Breast epithelium (tissue), 4 donors: ENCODE results near the gene TXNRD1. TPM values are rescaled to one million over a fixed set of nuclear protein-coding genes. Genes with fewer than 3 reads are reported as not detected.
"Not testable (repeated sequence)": the region's sequence is repeated elsewhere in the genome, so short reads cannot be mapped to it uniquely, and the experiment has no call there.

ENCODE experiments used
- DNase-seq, 2 donors: peaks; one replicate each; pipeline ENCODE4 v3.0.0-alpha.2; 2019; ENCODE audit warnings: low spot score in 2 of 2
- H3K27ac ChIP-seq, 2 donors: fragments of 200-600 bp; sonication (generic) in 1 of 2; one replicate each; pipeline ENCODE4 v1.5.1; 2016 to 2019; ENCODE audit warnings: mild to moderate bottlenecking in 1 of 2
- H3K27me3 ChIP-seq, 2 donors: fragments of 200-600 bp; sonication (generic) in 1 of 2; one replicate each; pipeline versions ENCODE4 v1.5.1 to v1.6.0; 2017 to 2019; ENCODE audit warnings: control low read depth in 1 of 2, mild to moderate bottlenecking in 1 of 2
- H3K36me3 ChIP-seq: fragments of 200-600 bp; one replicate; pipeline ENCODE4 v1.5.1; 2019
- H3K4me1 ChIP-seq, 2 donors: fragments of 200-600 bp; sonication (generic); one replicate each; pipeline ENCODE4 v1.5.1; 2016 to 2019; ENCODE audit warnings: control low read depth in 1 of 2
- H3K4me3 ChIP-seq, 3 donors: fragments of 200-600 bp; sonication (generic); 1 replicate in 2 of 3; 2 replicates in 1 of 3; pipeline ENCODE4 v1.5.1; 2016 to 2019; ENCODE audit warnings: mild to moderate bottlenecking in 3 of 3, moderate library complexity in 2 of 3
- H3K9me3 ChIP-seq, 2 donors: fragments of 200-600 bp; sonication (generic) in 1 of 2; one replicate each; pipeline ENCODE4 v1.5.1; 2016 to 2019; ENCODE audit warnings: control low read depth in 1 of 2
- POLR2A ChIP-seq: fragments of 450-650 bp; IDR thresholded peaks from one replicate; pipeline ENCODE4 v1.6.1; 2016; ENCODE audit warnings: antibody characterized with exemption, mild to moderate bottlenecking, moderate library complexity
- POLR2AphosphoS5 ChIP-seq, 3 donors: sonication (generic); formaldehyde crosslinking; IDR thresholded peaks; one replicate each; pipeline ENCODE4 v1.6.1; 2017; ENCODE audit warnings: antibody characterized with exemption in 3 of 3
- intact Hi-C: fragments of 100-400 bp; cut with DNase I; formaldehyde crosslinking; loops from one replicate; pipeline ENCODE4 v1.15.1; 2023; ENCODE audit warnings: low total_unique reads
- total RNA-seq, 3 donors: library from RNA; depleted of rRNA; stranded (reverse); fragments of >200 nt; gene quantifications; one replicate each; pipeline ENCODE4 v1.1.0, GENCODE V29; 2016
- TF ChIP-seq, protein P1 (sequence below), 3 donors: fragments of 450-650 bp; IDR thresholded peaks; one replicate each; pipeline ENCODE4 v1.5.1; 2016 to 2017; ENCODE audit warnings: antibody characterized with exemption in 3 of 3, mild to moderate bottlenecking in 3 of 3, moderate library complexity in 3 of 3

Gene TXNRD1
- total RNA-seq, 3 donors from 2014 or later, result 60.2 to 137 (median 103) TPM

GRCh38 chr12:104171785-104172569, 43.6 kb upstream of the TXNRD1 start:
- Histone ChIP-seq H3K9me3 (no peaks in the 10 kb centered on the region), H3K4me3 (no peak overlapping the region), H3K27me3 (no peaks in the 10 kb centered on the region), H3K36me3 (no peaks in the 10 kb centered on the region), H3K27ac (no peak overlapping the region), H3K4me1 (peaks cover 0 to 1% of the 10 kb centered on the region in 2 donors)
- intact Hi-C loops, result no loop called here
- TF ChIP-seq POLR2A (no peak), POLR2AphosphoS5 (IDR thresholded peaks at IDR 0.05) (no peak)
- TF ChIP-seq, protein P1, sequence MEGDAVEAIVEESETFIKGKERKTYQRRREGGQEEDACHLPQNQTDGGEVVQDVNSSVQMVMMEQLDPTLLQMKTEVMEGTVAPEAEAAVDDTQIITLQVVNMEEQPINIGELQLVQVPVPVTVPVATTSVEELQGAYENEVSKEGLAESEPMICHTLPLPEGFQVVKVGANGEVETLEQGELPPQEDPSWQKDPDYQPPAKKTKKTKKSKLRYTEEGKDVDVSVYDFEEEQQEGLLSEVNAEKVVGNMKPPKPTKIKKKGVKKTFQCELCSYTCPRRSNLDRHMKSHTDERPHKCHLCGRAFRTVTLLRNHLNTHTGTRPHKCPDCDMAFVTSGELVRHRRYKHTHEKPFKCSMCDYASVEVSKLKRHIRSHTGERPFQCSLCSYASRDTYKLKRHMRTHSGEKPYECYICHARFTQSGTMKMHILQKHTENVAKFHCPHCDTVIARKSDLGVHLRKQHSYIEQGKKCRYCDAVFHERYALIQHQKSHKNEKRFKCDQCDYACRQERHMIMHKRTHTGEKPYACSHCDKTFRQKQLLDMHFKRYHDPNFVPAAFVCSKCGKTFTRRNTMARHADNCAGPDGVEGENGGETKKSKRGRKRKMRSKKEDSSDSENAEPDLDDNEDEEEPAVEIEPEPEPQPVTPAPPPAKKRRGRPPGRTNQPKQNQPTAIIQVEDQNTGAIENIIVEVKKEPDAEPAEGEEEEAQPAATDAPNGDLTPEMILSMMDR (IDR thresholded peaks at IDR 0.05), result no peak
- DNase-seq, result no peak

DNA sequence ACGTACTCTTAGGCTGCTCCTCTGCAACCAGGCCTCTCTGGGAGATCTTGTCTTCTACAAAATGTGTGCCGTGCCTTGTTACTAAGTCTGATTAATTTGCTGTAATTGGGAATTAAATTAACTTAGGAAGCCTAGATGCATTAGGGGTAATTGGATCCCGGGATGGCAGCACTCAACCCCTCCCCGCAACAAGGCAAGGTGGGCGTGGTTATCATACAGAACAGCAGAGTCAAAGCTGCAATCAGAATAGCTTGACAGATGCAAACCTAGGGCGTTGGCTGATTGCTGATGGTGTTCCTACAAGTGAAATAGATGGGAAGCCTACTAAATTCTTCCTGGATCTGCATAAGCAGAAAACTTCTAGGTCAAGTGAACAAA, 43.0 kb upstream of the TXNRD1 start:
- Histone ChIP-seq H3K27me3 (no peaks in the 10 kb centered on the region), H3K36me3 (no peaks in the 10 kb centered on the region), H3K4me1 (peaks cover 0 to 4% of the 10 kb centered on the region in 2 donors), H3K4me3 (no peak overlapping the region), H3K9me3 (no peaks in the 10 kb centered on the region), H3K27ac (no peak overlapping the region)
- no peak for DNase-seq
- intact Hi-C loops, result no loop called here
- TF ChIP-seq, protein P1 (IDR thresholded peaks at IDR 0.05), result no peak
- TF ChIP-seq POLR2A (no peak), POLR2AphosphoS5 (IDR thresholded peaks at IDR 0.05) (no peak)

DNA sequence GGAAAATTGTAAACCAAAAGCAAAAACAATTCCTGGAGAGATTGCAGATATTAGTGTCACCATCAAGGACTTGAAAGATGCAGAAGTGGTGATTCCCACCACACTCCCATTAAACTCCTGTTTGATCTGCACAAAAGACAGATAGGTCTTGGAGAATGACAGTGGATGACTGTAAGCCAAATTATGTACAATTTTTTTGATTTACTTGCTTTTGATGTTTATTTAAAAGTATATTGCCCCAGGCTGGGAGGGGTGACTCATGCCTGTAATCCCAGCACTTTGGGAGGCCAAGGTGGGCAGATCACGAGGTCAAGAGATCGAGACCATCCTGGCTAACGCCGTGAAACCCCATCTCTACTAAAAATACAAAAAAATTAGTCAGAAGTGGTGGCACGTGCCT, 41.8 kb upstream of the TXNRD1 start:
- H3K27me3 ChIP-seq, H3K4me3 ChIP-seq, H3K27ac ChIP-seq, H3K9me3 ChIP-seq, intact Hi-C loops, H3K36me3 ChIP-seq, DNase-seq: not testable (repeated sequence)
- H3K4me1 ChIP-seq, result peaks cover 10 to 14% of the 10 kb centered on the region in 2 donors

DNA sequence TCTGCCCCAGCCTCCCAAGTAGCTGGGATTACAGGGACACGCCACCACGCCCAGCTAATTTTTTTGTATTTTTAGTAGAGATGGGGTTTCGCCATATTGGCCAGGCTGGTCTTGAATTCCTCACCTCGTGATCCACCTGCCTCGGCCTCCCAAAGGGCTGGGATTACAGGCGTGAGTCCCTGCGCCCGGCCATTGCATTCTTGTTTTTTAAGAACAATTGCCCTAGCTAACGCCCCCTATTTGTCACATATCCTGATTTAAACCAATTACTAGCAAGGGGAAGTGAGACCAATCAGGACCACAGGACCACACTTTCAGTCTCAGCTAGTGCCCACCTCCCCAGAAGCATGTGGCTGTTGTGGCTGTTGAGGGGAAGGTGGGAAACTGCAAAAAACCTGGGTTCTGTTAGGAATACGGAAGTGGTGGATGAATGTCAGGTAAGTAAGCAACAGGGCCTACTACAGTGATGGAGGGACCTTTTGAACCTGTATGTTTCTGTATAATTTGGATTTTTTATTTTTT, 39.8 kb upstream of the TXNRD1 start:
- H3K27me3 ChIP-seq, result no peaks in the 10 kb centered on the region
- H3K4me1 ChIP-seq, result peaks cover 14 to 18% of the 10 kb centered on the region in 2 donors
- intact Hi-C loops, result no loop called here
- H3K36me3 ChIP-seq, result no peaks in the 10 kb centered on the region
- H3K27ac ChIP-seq, result no peak overlapping the region
- no peak overlapping the region for H3K4me3 ChIP-seq
- no peaks in the 10 kb centered on the region for H3K9me3 ChIP-seq
- peak in 1 of 2 donors; percentile 3 for DNase-seq
- TF ChIP-seq POLR2A (no peak), POLR2AphosphoS5 (IDR thresholded peaks at IDR 0.05) (no peak)
- TF ChIP-seq, protein P1 (IDR thresholded peaks at IDR 0.05), result no peak

- intact Hi-C loops, result no loop called here
- no peak for DNase-seq
- TF ChIP-seq, protein P1 (IDR thresholded peaks at IDR 0.05), result no peak
- TF ChIP-seq POLR2AphosphoS5 (IDR thresholded peaks at IDR 0.05) (no peak), POLR2A (no peak)
- Histone ChIP-seq H3K4me3 (peak overlapping the region in 1 of 3 donors; percentile 40), H3K36me3 (no peaks in the 10 kb centered on the region), H3K9me3 (no peaks in the 10 kb centered on the region), H3K27me3 (no peaks in the 10 kb centered on the region), H3K27ac (peak overlapping the region; percentile 87 to 94), H3K4me1 (peaks cover 19 to 26% of the 10 kb centered on the region in 2 donors)
These were observed 38.3 kb upstream of the TXNRD1 start for GRCh38 chr12:104177336-104177662.
